GM10248 (cell line): ENCODE measurements around the gene PTPN2.
"Not testable (repeated sequence)": the region's sequence is repeated elsewhere in the genome, so short reads cannot be mapped to it uniquely, and the experiment has no call there.

Source experiments
- CTCF ChIA-PET: fragments of 300-600 bp; sonication (Branson Sonifier 250); formaldehyde crosslinking; extraction: SDS; loops from one replicate; lab custom pipeline; 2021; ENCODE audit warnings: antibody characterized with exemption; lab: Yijun Ruan, JAX
- POLR2A ChIA-PET: fragments of 350-650 bp; sonication (Branson Sonifier 250); formaldehyde crosslinking; extraction: SDS; loops from one replicate; lab custom pipeline; 2020; ENCODE audit warnings: antibody characterized with exemption; lab: Yijun Ruan, JAX
- DNase-seq: peaks from one replicate; pipeline ENCODE4 v3.0.0; 2012; ENCODE audit errors: extremely low spot score
- TF ChIP-seq, protein P1 (sequence below): IDR thresholded peaks from 2 replicates; pipeline ENCODE4 v1.5.1; 2012; ENCODE audit warnings: mild to moderate bottlenecking, low read depth; ENCODE audit errors: extremely low read depth, missing control alignments, control extremely low read depth

The PTPN2 gene

DNA sequence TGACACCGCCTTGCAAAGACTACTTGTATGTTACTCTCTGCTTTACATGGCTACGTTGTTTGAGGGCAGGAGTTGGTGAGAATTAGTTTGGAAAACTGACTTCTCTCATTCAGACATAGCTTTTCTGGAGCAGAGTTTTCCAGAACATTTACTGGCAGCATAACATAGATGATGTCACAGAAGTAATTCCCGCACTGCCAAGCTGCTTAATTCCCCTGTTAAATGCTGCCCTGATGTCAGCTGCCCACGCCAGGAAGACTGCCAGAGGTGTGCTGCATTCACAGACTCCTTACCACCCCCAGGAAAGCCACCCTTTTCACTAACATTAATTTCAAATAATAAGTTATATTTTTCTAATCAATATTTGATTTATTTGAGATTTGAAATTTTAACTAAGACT is 24.7 kb upstream of the PTPN2 start:
- CTCF ChIA-PET = interaction anchor here (0.8 to 1.3 kb wide), 3 partner anchors 11 to 182 kb away, joined by 3 to 4 read pairs (median 4); no protein-coding TSS in a partner anchor
- no peak for DNase-seq
- POLR2A ChIA-PET = no interaction called here
- TF ChIP-seq, protein P1, sequence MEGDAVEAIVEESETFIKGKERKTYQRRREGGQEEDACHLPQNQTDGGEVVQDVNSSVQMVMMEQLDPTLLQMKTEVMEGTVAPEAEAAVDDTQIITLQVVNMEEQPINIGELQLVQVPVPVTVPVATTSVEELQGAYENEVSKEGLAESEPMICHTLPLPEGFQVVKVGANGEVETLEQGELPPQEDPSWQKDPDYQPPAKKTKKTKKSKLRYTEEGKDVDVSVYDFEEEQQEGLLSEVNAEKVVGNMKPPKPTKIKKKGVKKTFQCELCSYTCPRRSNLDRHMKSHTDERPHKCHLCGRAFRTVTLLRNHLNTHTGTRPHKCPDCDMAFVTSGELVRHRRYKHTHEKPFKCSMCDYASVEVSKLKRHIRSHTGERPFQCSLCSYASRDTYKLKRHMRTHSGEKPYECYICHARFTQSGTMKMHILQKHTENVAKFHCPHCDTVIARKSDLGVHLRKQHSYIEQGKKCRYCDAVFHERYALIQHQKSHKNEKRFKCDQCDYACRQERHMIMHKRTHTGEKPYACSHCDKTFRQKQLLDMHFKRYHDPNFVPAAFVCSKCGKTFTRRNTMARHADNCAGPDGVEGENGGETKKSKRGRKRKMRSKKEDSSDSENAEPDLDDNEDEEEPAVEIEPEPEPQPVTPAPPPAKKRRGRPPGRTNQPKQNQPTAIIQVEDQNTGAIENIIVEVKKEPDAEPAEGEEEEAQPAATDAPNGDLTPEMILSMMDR = no peak

DNA sequence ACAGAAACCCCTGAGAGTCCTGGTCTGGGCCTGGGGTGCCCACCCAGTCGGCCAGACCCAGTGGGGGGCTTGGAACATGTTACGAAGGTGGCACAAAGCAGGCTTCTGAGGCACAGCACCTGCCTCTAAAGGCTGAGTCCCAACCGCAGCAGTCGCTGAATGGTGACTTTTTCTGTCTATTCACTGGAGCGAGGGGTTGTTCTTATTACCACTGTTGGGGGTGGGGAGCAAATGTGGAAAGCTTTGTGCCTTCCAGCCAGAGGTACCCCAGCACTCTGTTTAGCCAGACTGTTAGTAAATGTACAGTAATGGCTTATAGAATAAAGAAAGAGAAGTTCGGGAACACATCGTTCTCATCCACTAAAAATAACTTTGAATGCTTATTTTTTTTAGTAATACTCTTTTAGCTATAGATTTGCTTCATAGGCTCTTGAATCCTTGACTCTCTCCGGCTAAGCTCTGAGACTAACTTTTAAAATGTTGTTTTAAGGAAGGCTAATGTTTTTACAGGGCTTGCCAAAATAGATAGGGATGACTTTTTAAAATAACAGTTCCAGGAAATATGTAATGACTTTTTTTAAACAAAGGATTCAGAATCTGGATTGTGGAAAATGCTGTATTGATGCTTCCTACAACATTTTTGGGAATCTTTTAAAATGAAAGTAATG is 23.4 kb upstream of the PTPN2 start:
- CTCF ChIA-PET = interaction anchor here (1.2 to 1.8 kb wide), 3 partner anchors 10 to 163 kb away, joined by 3 to 4 read pairs (median 3); no protein-coding TSS in a partner anchor
- TF ChIP-seq, protein P1 = no peak
- POLR2A ChIA-PET = no interaction called here
- no peak for DNase-seq

DNA sequence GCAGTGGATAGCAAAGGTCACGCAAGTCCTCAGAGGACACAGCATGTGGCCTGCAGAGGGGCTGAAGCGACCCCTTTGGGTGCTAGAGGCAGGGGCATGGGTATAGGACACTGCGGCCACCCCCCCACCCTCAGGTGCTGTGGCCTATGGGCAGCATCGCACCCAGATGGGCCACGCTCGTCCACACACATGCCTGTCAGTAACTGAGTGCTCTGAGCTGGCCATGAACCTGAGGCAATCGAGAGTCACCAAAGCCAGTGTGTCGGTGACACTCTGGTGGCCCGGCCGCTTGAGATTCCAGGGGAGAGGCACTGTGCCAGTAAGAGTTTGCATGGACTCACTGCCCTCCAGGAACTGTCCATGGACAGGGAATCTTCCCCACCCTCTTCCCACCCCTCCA is 22.7 kb upstream of the PTPN2 start:
- TF ChIP-seq, protein P1 = no peak
- ChIA-PET CTCF (interaction anchor here (0.8 to 6.3 kb wide), 4 partner anchors 8 to 163 kb away, joined by 3 to 41 read pairs (median 4); no protein-coding TSS in a partner anchor), POLR2A (no interaction called here)
- no peak for DNase-seq

DNA sequence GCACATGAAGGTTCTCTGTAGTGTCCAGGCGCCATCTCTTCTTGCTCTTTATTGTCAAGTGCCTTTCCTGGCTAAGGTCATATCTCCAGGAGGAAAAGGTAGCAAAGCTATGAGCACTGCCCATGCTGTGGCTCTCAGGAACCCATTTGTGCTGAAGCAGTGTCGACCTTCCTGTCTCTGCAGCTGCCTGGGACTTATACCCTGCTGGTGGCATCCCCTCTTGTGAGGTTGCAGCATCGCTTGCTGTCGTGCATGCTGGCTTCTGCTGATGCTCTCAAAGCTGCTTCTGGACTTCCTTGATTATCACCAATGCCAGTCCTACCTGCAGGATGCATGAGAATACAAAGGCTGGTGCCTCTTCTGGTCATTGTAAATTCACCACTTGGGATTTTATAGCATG is 22.1 kb upstream of the PTPN2 start:
- POLR2A ChIA-PET = no interaction called here

DNA sequence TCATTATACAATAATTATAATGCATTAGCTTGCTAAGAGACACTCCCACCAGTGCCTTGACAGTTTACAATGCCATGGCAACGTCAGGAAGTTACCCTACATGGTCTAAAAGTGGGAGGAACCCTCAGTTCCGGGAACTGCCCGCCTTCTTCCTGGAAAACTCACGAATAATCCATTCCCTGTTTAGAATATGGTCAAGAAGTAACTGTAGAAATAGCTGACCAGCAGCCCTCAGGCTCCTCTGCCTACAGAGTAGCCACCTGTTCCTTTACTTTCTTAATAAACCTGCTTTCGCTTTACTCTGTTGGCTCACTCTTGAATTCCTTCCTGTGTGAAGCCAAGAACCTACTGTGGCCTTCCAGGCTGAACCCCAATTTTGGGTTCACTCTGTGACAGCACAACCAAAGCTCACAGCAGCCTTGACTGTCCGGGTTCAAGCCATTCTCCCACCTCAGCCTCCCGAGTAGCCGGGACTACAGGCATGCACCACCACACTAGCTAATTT is 20.0 kb upstream of the PTPN2 start:
- POLR2A ChIA-PET = no interaction called here
- CTCF ChIA-PET = interaction anchor here (1.2 to 6.3 kb wide), 6 partner anchors 12 to 173 kb away, joined by 3 to 41 read pairs (median 8); no protein-coding TSS in a partner anchor
- TF ChIP-seq, protein P1 = no peak
- DNase-seq = no peak

More for the DNA sequence above, 22.1 kb upstream of the PTPN2 start:
- TF ChIP-seq, protein P1 = no peak
- CTCF ChIA-PET = interaction anchor here (0.8 to 6.3 kb wide), 3 partner anchors 9 to 162 kb away, joined by 3 to 41 read pairs (median 4); no protein-coding TSS in a partner anchor
- DNase-seq = no peak

DNA sequence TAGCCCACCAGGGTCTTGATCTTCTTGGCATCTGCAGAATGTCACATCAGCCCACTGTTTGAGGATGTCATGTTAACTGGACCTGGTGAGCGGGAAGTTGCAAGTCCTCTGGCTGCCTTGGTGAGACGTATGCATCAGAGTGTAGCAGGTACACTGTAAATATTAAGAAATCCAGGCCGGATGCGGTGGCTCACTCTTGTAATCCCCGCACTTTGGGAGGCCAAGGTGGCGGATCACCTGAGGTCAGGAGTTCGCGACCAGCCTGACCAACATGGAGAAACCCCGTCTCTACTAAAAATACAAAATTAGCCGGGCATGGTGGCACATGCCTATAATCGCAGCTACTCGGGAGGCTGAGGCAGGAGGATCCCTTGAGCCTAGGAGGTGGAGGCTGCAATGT is 17.2 kb upstream of the PTPN2 start:
- POLR2A ChIA-PET, DNase-seq: not testable (repeated sequence)
- CTCF ChIA-PET = interaction anchor here (3.1 to 6.3 kb wide), 2 partner anchors 10 to 157 kb away, joined by 9 to 41 read pairs; no protein-coding TSS in a partner anchor

DNA sequence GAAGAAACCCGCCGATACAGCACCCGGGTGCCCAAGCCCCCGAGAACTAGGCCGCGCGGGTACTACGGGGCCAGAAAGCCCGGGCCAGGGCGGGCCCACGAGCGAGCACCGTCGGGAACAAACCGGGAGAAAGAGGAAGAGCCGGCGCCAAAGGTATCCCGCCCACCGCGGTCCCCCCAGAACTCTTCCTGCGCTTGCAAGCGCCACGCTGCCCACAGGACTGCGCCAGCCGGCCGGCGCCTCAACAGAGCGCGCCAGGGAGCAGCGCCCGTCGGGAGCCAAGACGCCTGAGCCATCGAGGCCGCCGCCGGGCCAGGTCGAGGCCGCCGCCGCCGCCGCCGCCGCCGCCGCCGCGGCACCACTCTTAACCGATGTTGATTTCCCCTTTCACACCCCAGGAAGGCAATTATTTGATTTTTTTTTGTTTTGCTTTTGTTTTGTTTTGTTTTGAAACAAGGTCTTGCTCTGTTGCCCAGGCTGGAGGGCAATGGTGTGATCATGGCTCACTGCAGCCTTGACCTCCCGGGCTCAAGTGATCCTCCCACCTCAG is 12.8 kb upstream of the PTPN2 start:
- DNase-seq, POLR2A ChIA-PET: not testable (repeated sequence)
- CTCF ChIA-PET = interaction anchor here (1.9 to 2.6 kb wide), 2 partner anchors 10 to 37 kb away, joined by 6 read pairs; no protein-coding TSS in a partner anchor
